HEK293 (cell line): ENCODE measurements around the gene LVRN.

Experiments used
- CTCF ChIA-PET: fragments of 350-600 bp; formaldehyde crosslinking; extraction: SDS; loops from one replicate; lab custom pipeline; 2021; ENCODE audit warnings: antibody characterized with exemption; lab: Yijun Ruan, JAX
- POLR2A ChIA-PET: fragments of 300-600 bp; formaldehyde crosslinking; extraction: SDS; loops from one replicate; lab custom pipeline; 2020; ENCODE audit warnings: antibody characterized with exemption, inconsistent platforms; lab: Yijun Ruan, JAX
- H3K27ac ChIP-seq: fragments of 200-500 bp; sonication (Bioruptor generic); 2 replicates; pipeline ENCODE4 v1.5.1; 2014; ENCODE audit warnings: low read depth, low read length, control low read depth, inconsistent platforms; ENCODE audit errors: extremely low read depth
- H3K36me3 ChIP-seq, 2 experiments: fragments of 200-500 bp in 1 of 2; sonication (Bioruptor generic) in 1 of 2; 1 replicate in 1 of 2; 2 replicates in 1 of 2; pipeline ENCODE4 v1.5.1; 2014 to 2017; ENCODE audit warnings: inconsistent platforms in 2 of 2, low read length in 2 of 2; ENCODE audit not compliant: control insufficient read depth in 2 of 2, insufficient read depth in 1 of 2
- H3K4me1 ChIP-seq: fragments of 200-500 bp; sonication (Bioruptor generic); 2 replicates; pipeline ENCODE4 v1.5.1; 2014; ENCODE audit warnings: mild to moderate bottlenecking, low read length, inconsistent platforms; ENCODE audit not compliant: control insufficient read depth, insufficient read depth
- H3K4me3 ChIP-seq: 2 replicates; pipeline ENCODE4 v1.5.1; 2011; ENCODE audit warnings: low read depth, mild to moderate bottlenecking, control low read depth, low read length, moderate library complexity
- H3K9me3 ChIP-seq: fragments of 200-500 bp; sonication (Bioruptor generic); 2 replicates; pipeline ENCODE4 v1.5.1; 2014; ENCODE audit warnings: low read depth, low read length, inconsistent platforms; ENCODE audit not compliant: control insufficient read depth, insufficient read depth
- GFI1B ChIP-seq: fragments of 450-650 bp; formaldehyde crosslinking; IDR thresholded peaks from 2 replicates; pipeline ENCODE4 v1.5.1; 2016; ENCODE audit warnings: missing biosample characterization, missing genetic modification characterization
- KLF1 ChIP-seq: fragments of 450-650 bp; formaldehyde crosslinking; IDR thresholded peaks from 2 replicates; pipeline ENCODE4 v1.5.1; 2016; ENCODE audit warnings: missing biosample characterization, missing genetic modification characterization
- KLF10 ChIP-seq: fragments of 450-650 bp; IDR thresholded peaks from 2 replicates; pipeline ENCODE4 v1.5.1; 2018; ENCODE audit warnings: missing biosample characterization, mild to moderate bottlenecking, missing genetic modification characterization
- MYNN ChIP-seq: fragments of 450-650 bp; formaldehyde crosslinking; IDR thresholded peaks from 2 replicates; pipeline ENCODE4 v1.5.1; 2016; ENCODE audit warnings: missing biosample characterization, missing genetic modification characterization, borderline replicate concordance
- MZF1 ChIP-seq: fragments of 450-650 bp; formaldehyde crosslinking; IDR thresholded peaks from 2 replicates; pipeline ENCODE4 v1.5.1; 2017; ENCODE audit warnings: missing biosample characterization, missing genetic modification characterization, borderline replicate concordance
- ZFP69B ChIP-seq: fragments of 450-650 bp; formaldehyde crosslinking; IDR thresholded peaks from 2 replicates; pipeline ENCODE4 v1.5.1; 2016; ENCODE audit warnings: missing biosample characterization, missing genetic modification characterization
- ZNF121 ChIP-seq: fragments of 450-650 bp; formaldehyde crosslinking; IDR thresholded peaks from 2 replicates; pipeline ENCODE4 v1.5.1; 2016; ENCODE audit warnings: missing biosample characterization, missing genetic modification characterization
- ZNF132 ChIP-seq: fragments of 450-650 bp; formaldehyde crosslinking; IDR thresholded peaks from 2 replicates; pipeline ENCODE4 v1.5.1; 2017; ENCODE audit warnings: missing biosample characterization, missing genetic modification characterization, borderline replicate concordance
- ZNF138 ChIP-seq: fragments of 450-650 bp; formaldehyde crosslinking; IDR thresholded peaks from 2 replicates; pipeline ENCODE4 v1.5.1; 2016; ENCODE audit warnings: missing biosample characterization, missing genetic modification characterization, borderline replicate concordance
- ZNF404 ChIP-seq: fragments of 450-650 bp; formaldehyde crosslinking; IDR thresholded peaks from 2 replicates; pipeline ENCODE4 v1.5.1; 2017; ENCODE audit warnings: missing biosample characterization, missing genetic modification characterization
- ZNF433 ChIP-seq: fragments of 450-650 bp; formaldehyde crosslinking; IDR thresholded peaks from 2 replicates; pipeline ENCODE4 v1.5.1; 2016; ENCODE audit warnings: missing biosample characterization, missing genetic modification characterization, low read depth
- ZNF501 ChIP-seq: fragments of 450-650 bp; formaldehyde crosslinking; IDR thresholded peaks from 2 replicates; pipeline ENCODE4 v1.5.1; 2016; ENCODE audit warnings: missing biosample characterization, missing genetic modification characterization
- ZNF791 ChIP-seq: fragments of 450-650 bp; formaldehyde crosslinking; IDR thresholded peaks from 2 replicates; pipeline ENCODE4 v1.5.1; 2016; ENCODE audit warnings: missing biosample characterization, missing genetic modification characterization
- TF ChIP-seq, protein P1 (sequence below): fragments of 450-650 bp; formaldehyde crosslinking; IDR thresholded peaks from 2 replicates; pipeline ENCODE4 v1.5.1; 2016; ENCODE audit warnings: missing biosample characterization, missing genetic modification characterization
- TF ChIP-seq, protein P2 (sequence below): sonication (generic); formaldehyde crosslinking; IDR thresholded peaks from 2 replicates; pipeline ENCODE4 v1.8.1; 2022; ENCODE audit warnings: mild to moderate bottlenecking, moderate library complexity, missing genetic modification reagents
- TF ChIP-seq, protein P3 (sequence below): IDR thresholded peaks from 2 replicates; pipeline ENCODE4 v1.6.1; 2011; ENCODE audit warnings: mild to moderate bottlenecking, low read depth, low read length, borderline replicate concordance
- TF ChIP-seq, protein P4 (sequence below): fragments of 450-650 bp; formaldehyde crosslinking; IDR thresholded peaks from 2 replicates; pipeline ENCODE4 v1.5.1; 2017; ENCODE audit warnings: missing biosample characterization, missing genetic modification characterization
- TF ChIP-seq, protein P5 (sequence below): fragments of 450-650 bp; formaldehyde crosslinking; IDR thresholded peaks from 2 replicates; pipeline ENCODE4 v1.5.1; 2016; ENCODE audit warnings: missing biosample characterization, missing genetic modification characterization
- TF ChIP-seq, protein P6 (sequence below): fragments of 450-650 bp; formaldehyde crosslinking; IDR thresholded peaks from 2 replicates; pipeline ENCODE4 v1.5.1; 2017; ENCODE audit warnings: missing biosample characterization, missing genetic modification characterization
- TF ChIP-seq, protein P7 (sequence below): fragments of 450-650 bp; formaldehyde crosslinking; IDR thresholded peaks from 2 replicates; pipeline ENCODE4 v1.5.1; 2017; ENCODE audit warnings: missing biosample characterization, missing genetic modification characterization

Gene LVRN

DNA sequence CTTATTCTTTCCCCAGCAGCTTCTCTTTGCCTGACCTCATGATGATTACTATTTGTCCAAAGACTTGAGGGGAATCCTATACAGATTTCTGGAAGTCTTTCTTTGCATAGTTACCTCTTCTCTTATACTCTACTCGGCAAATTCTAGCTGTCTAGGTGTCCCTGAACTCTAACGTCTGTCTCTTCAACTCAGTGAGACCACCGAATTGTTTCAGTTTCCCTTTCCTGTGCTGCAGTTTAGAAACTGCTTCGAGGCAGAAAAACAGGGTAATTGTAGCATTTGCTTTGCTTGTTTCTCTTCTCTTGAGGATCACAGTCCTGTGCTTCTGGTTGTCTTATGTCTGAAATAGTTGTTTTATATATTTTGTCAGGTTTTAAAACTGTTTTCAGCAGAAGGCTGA is 14.8 kb downstream of the LVRN start:
- Histone ChIP-seq H3K4me1 (no peaks in the 10 kb centered on the region), H3K9me3 (no peaks in the 10 kb centered on the region), H3K36me3 (no peaks in the 10 kb centered on the region), H3K27ac (no peak overlapping the region), H3K4me3 (no peak overlapping the region)
- TF ChIP-seq KLF1 (tag by site-specific recombination) (no peak), ZNF121 (tag by site-specific recombination) (no peak), GFI1B (tag by site-specific recombination) (no peak), MYNN (no peak), ZNF501 (no peak), ZNF138 (tag by site-specific recombination) (no peak), ZNF132 (tag by site-specific recombination) (no peak), ZFP69B (tag by site-specific recombination) (no peak), ZNF404 (no peak)
- TF ChIP-seq, protein P1, sequence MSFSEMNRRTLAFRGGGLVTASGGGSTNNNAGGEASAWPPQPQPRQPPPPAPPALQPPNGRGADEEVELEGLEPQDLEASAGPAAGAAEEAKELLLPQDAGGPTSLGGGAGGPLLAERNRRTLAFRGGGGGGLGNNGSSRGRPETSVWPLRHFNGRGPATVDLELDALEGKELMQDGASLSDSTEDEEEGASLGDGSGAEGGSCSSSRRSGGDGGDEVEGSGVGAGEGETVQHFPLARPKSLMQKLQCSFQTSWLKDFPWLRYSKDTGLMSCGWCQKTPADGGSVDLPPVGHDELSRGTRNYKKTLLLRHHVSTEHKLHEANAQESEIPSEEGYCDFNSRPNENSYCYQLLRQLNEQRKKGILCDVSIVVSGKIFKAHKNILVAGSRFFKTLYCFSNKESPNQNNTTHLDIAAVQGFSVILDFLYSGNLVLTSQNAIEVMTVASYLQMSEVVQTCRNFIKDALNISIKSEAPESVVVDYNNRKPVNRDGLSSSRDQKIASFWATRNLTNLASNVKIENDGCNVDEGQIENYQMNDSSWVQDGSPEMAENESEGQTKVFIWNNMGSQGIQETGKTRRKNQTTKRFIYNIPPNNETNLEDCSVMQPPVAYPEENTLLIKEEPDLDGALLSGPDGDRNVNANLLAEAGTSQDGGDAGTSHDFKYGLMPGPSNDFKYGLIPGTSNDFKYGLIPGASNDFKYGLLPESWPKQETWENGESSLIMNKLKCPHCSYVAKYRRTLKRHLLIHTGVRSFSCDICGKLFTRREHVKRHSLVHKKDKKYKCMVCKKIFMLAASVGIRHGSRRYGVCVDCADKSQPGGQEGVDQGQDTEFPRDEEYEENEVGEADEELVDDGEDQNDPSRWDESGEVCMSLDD = no peak
- TF ChIP-seq, protein P2, sequence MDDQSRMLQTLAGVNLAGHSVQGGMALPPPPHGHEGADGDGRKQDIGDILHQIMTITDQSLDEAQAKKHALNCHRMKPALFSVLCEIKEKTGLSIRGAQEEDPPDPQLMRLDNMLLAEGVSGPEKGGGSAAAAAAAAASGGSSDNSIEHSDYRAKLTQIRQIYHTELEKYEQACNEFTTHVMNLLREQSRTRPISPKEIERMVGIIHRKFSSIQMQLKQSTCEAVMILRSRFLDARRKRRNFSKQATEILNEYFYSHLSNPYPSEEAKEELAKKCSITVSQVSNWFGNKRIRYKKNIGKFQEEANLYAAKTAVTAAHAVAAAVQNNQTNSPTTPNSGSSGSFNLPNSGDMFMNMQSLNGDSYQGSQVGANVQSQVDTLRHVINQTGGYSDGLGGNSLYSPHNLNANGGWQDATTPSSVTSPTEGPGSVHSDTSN (CRISPR knock-in tag) = no peak
- TF ChIP-seq, protein P3, sequence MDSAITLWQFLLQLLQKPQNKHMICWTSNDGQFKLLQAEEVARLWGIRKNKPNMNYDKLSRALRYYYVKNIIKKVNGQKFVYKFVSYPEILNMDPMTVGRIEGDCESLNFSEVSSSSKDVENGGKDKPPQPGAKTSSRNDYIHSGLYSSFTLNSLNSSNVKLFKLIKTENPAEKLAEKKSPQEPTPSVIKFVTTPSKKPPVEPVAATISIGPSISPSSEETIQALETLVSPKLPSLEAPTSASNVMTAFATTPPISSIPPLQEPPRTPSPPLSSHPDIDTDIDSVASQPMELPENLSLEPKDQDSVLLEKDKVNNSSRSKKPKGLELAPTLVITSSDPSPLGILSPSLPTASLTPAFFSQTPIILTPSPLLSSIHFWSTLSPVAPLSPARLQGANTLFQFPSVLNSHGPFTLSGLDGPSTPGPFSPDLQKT = no peak
- TF ChIP-seq, protein P4, sequence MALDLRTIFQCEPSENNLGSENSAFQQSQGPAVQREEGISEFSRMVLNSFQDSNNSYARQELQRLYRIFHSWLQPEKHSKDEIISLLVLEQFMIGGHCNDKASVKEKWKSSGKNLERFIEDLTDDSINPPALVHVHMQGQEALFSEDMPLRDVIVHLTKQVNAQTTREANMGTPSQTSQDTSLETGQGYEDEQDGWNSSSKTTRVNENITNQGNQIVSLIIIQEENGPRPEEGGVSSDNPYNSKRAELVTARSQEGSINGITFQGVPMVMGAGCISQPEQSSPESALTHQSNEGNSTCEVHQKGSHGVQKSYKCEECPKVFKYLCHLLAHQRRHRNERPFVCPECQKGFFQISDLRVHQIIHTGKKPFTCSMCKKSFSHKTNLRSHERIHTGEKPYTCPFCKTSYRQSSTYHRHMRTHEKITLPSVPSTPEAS (tag by site-specific recombination) = no peak
- TF ChIP-seq, protein P5, sequence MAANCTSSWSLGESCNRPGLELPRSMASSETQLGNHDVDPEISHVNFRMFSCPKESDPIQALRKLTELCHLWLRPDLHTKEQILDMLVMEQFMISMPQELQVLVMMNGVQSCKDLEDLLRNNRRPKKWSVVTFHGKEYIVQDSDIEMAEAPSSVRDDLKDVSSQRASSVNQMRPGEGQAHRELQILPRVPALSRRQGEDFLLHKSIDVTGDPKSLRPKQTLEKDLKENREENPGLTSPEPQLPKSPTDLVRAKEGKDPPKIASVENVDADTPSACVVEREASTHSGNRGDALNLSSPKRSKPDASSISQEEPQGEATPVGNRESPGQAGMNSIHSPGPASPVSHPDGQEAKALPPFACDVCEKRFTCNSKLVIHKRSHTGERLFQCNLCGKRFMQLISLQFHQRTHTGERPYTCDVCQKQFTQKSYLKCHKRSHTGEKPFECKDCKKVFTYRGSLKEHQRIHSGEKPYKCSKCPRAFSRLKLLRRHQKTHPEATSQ (tag by site-specific recombination) = no peak
- CTCF ChIA-PET = interaction anchor here (1.0 kb wide), 1 partner anchor 8 kb away, joined by 3 read pairs; no protein-coding TSS in a partner anchor
- POLR2A ChIA-PET = no interaction called here

DNA sequence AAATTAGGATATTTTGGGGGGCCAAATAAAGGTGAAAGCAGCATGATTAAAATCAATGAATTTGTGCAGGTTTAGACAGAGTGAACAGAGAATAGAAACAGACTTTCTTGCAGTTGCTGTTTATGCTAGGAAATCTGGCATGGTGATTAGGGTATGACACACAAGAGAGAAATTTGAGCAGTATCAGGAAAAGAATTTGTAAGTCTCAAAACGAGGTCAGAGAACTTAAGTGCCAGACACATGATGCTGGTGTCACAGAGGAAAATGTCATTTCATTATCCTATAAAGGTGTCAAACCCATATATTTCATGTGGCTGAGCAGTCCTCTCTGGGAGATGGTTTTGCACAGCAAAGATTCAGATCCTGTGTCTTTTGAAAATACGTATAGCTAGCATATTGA is 15.7 kb downstream of the LVRN start:
- POLR2A ChIA-PET = no interaction called here

More for the DNA sequence above, 15.7 kb downstream of the LVRN start:
- H3K4me1 ChIP-seq = no peaks in the 10 kb centered on the region
- CTCF ChIA-PET = interaction anchor here (0.6 kb wide), 1 partner anchor 34 kb away, joined by 3 read pairs; no protein-coding TSS in a partner anchor
- no peak overlapping the region for H3K27ac ChIP-seq
- no peaks in the 10 kb centered on the region for H3K36me3 ChIP-seq
- H3K9me3 ChIP-seq = no peaks in the 10 kb centered on the region
- no peak overlapping the region for H3K4me3 ChIP-seq
- TF ChIP-seq MZF1 (tag by site-specific recombination) (no peak), KLF10 (tag by site-specific recombination) (no peak), ZNF791 (tag by site-specific recombination) (no peak), ZNF433 (tag by site-specific recombination) (no peak)
- TF ChIP-seq, protein P6, sequence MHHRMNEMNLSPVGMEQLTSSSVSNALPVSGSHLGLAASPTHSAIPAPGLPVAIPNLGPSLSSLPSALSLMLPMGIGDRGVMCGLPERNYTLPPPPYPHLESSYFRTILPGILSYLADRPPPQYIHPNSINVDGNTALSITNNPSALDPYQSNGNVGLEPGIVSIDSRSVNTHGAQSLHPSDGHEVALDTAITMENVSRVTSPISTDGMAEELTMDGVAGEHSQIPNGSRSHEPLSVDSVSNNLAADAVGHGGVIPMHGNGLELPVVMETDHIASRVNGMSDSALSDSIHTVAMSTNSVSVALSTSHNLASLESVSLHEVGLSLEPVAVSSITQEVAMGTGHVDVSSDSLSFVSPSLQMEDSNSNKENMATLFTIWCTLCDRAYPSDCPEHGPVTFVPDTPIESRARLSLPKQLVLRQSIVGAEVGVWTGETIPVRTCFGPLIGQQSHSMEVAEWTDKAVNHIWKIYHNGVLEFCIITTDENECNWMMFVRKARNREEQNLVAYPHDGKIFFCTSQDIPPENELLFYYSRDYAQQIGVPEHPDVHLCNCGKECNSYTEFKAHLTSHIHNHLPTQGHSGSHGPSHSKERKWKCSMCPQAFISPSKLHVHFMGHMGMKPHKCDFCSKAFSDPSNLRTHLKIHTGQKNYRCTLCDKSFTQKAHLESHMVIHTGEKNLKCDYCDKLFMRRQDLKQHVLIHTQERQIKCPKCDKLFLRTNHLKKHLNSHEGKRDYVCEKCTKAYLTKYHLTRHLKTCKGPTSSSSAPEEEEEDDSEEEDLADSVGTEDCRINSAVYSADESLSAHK = 0 out of 2 replicates have a peak, but pooled peaks have one; percentile 19
- TF ChIP-seq, protein P7, sequence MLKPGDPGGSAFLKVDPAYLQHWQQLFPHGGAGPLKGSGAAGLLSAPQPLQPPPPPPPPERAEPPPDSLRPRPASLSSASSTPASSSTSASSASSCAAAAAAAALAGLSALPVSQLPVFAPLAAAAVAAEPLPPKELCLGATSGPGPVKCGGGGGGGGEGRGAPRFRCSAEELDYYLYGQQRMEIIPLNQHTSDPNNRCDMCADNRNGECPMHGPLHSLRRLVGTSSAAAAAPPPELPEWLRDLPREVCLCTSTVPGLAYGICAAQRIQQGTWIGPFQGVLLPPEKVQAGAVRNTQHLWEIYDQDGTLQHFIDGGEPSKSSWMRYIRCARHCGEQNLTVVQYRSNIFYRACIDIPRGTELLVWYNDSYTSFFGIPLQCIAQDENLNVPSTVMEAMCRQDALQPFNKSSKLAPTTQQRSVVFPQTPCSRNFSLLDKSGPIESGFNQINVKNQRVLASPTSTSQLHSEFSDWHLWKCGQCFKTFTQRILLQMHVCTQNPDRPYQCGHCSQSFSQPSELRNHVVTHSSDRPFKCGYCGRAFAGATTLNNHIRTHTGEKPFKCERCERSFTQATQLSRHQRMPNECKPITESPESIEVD (tag by site-specific recombination) = peak; percentile 47
